NCI-H1092 treated with DMSO at 0.1 percent for 48 hours (cell line): ENCODE measurements around the gene TCF25.

Source experiments
- DNase-seq: peaks from one replicate; lab custom pipeline; 2025; lab: John Stamatoyannopoulos, UW

TCF25 gene

DNA sequence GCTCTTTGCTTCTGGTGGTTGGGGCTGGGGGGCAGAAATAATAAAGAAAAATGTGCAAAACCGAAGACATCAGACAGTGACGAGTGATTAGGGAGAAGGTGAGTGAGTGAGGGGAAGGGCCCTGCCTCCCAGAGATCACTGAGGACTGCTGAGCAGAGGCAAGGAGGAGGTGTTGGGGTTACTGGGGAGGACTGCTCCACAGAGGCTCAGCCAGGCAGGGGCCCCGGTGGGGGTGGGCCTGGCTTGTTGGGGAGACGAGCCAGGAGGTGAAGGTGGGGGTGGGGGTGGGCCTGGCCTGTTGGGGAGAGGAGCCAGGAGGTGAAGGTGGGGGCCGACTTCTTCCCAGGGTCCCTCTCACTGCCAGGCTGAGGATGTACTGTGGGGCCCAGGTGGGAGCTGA is 73.1 kb downstream of the TCF25 start:
- DNase-seq: no peak

DNA sequence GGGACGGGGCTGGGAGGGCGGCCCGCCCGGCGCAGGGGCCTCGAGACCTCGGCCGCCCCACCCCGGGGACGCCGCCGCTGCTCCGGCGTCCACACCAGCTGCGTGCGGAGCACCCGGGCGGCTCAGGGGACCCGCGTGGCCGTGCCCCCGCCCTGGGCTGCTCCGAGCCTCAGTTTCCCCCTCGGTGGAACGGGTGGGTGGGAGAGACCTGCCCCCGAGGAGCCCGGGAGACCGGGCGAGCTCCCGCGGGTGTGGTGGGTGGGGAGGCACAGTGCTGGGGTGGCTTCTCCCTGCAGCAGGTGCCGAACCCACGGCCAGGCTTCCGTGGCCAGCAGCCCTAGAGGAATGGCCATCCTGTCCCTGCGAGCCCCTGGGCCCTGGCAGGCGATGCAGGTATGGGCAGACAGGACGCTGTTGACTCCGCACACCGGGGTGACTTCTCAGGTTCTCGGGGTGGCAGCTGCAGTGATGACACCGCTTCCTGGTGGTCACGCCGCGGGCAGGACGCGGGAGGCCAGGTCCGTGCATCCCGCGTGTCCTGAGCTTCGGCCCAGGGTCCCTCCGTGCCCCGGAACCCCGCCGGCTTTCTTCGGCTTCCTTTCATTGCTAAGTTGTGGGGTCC is 75.8 kb downstream of the TCF25 start:
- DNase-seq: no peak

DNA sequence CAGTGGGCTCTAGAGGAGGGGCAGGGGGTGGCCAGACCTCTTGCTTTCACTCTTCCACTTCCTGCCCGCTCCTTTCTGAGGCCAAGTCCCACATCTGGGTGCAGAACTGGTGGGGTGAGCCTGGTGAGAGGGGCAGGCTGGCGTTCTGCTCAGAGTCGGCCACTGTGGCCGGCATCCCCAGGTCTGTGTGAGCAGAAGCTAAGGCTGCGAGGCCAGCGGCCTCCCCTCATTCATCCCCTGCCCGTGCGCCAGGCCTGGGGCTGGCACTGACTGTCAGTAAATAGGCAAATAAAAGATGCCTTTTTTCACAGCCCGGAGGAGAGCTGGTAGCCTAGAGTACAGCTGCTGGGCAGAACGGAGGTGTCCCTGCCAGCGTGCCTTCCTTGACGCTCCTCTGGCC is 76.4 kb downstream of the TCF25 start:
- peak; percentile 6 for DNase-seq

DNA sequence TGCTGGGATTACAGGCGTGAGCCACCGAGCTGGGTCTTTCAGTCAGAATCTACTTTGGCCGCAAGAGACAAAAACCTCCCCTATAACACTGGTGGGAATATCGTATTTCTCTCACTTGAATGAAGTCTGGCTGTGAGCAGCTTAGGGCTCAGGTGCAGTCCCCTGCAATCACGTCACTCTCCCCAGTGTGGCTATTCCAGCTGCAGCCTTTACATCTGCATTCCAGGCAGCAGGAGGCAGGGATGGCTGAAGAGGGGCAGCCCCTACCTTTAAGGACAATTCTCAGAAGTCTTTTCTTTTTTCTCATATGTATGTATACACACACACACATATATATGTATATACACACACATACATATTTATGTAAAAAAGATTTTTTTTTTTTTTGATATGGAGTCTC is 78.1 kb downstream of the TCF25 start:
- DNase-seq: no peak

DNA sequence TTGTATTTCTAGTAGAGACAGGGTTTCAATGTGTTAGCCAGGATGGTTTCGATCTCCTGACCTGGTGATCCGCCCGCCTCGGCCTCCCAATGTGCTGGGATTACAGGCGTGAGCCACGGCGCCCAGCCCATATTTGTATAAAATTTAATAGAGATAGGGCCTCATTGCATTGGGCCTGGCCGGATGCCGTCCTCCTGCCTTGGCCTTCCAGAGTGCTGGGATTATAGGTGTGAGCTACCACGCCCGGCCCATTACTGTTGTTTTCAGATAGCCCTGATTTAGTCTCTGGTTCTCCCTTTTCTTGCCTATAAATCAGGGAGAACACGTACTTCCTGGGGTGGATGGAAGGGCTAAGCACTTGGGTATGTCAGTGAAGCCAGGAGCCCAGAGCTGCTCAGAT is 78.7 kb downstream of the TCF25 start:
- DNase-seq: no peak

DNA sequence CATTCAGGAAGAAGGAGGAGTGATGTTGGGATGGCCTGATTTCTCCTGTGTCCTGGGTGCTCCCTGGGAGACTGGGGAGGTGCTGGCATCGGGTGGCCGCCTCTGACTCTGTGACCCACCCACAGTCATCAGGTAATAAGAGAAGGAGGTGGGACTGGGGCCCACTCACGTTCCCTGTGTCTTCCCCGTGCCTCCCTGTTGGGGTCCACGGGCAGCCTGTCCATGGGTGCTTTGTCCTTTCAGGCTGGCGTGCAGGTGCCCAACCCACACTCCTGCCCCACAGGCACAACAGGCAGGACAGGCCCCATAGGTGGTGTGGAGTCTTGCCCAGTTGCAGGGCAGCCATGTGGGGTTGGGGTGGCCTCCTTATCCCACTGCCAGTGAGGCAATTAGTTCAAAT is 79.2 kb downstream of the TCF25 start:
- DNase-seq: no peak

DNA sequence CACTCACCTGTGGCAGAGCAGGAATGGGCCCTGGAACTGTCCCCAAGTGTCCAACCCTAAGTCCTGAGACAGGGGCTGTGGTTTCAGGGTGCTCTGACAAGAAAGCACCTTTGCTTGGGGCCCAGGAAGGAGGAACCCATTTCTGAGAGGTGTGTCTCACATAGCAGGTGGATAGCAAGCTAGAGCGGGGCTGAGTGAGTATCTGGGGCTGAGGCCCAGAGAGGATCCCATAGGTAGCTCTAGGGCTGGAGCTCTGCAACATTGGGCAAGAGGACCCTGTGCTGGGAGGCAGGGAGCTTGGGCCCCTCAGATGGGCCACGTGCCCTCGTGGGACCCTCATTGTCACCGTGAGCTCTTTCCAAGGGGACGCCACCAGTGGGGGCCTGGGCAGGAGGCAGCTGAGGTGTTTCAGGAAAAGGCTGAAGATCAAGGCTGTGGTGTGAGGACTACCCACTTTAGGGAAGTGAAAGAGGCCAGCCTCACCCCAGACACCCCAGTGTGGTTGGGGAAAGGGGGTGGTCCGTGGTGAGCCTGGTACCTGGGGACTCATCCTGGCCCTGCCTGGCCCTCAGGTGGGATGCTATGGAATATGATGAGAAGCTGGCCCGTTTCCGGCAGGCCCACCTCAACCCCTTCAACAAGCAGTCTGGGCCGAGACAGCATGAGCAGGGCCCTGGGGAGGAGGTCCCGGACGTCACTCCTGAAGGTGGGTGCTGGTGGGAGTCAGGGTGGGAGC is 80.4 kb downstream of the TCF25 start:
- no peak for DNase-seq

DNA sequence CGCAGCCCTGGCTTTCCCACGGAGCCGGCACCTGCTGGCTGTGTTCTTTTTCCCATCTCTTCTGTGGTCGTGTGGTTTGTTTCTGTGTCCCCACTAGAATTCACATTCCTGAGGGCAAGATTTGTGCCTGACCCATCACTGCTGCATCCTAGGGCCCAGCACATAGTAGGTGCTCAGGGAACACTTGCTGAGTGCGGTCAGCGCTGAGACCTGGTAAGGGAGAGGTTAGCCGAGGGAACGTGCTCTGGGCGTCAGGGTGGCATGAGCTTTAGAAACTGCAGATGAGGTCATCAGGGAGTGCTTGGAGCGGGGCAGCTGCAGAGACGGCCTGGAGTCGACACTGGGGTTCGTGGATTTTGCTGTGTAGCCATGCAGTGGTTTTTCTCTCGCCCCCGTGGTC is 81.1 kb downstream of the TCF25 start:
- no peak for DNase-seq

DNA sequence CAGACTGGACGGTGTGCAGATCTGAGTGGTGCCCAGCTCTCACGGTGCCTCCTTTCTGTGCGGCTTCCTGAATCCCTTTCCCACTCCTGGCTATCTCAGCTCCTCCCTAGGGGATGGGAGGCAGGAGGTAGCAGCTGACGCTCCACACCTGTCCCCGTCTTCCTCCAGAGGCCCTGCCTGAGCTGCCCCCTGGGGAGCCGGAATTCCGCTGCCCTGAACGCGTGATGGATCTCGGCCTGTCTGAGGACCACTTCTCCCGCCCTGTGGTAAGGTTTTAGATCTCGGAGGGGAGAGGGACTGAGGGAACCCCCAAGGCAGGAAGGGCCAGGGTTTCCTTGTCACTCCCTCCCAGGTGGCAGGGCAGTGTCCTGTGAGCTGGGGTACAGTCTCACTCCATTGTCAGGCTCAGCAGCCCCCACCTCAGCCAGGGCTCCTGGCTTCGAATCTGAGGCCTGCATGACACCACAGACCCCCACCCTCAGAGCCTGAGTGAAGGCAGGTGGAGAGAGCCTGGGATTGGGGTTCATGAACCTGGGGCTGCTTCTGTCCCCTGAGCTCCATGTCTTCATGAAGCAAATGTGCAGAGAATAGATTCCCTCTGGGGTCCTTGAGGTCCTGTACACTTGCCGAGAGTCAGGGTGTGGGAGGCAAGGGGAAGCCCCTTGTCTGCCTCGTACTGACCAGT is 81.8 kb downstream of the TCF25 start:
- DNase-seq: no peak

DNA sequence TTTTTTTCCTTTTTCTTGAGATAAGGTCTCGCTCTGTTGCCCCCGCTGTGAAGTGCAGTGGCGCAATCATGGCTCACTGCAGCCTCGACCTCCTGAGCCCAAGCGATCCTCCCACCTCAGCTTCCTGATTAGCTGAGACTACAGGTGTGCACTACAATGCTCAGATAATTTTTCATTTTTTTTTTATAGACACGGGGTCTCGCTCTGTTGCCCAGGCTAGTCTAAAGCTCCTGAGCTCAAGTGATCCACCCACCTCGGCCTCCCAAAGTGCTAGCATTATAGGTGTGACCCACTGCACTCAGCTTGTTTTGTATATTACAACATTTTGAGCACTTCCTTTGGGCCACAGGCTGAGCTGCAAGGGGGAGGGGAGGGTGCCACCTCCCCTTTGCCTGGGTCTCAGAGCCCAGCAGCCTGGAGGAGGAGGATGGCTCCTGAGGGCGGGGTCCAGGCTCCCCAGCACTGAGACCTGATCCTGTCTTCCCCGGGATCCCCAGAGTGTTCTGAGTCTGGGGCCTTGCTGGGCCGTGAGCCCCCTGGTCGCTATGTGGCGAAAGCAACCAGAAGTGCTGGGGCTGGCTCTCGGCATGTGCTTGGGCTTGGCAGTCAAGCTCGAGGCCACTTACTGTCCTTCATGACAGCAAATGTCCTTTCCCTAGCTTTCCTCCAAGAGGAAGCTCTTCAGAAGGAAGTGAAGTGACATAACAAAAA is 83.3 kb downstream of the TCF25 start:
- no peak for DNase-seq

DNA sequence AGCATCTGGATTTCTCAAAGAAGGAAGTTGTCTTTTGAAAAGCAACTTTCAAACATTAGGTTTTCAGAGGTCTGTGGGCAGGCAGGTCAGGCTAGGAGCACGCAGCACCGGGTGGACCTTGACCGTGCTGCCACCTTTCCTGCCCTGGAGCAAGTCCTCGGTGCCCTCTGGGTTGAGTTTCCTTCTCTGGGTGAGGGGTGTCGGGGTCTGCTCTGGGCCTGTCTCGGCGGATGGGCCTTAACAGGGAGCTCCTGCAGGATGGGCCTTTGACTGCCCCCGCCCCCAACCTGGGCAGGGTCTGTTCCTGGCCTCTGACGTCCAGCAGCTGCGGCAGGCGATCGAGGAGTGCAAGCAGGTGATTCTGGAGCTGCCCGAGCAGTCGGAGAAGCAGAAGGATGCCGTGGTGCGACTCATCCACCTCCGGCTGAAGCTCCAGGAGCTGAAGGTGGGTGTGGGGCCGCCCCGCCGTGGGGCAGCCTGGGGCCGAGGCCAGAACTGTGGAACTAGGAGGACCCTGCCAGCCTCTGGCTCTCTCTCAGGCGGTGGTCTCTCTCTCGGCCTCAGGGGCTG is 83.9 kb downstream of the TCF25 start:
- no peak for DNase-seq

DNA sequence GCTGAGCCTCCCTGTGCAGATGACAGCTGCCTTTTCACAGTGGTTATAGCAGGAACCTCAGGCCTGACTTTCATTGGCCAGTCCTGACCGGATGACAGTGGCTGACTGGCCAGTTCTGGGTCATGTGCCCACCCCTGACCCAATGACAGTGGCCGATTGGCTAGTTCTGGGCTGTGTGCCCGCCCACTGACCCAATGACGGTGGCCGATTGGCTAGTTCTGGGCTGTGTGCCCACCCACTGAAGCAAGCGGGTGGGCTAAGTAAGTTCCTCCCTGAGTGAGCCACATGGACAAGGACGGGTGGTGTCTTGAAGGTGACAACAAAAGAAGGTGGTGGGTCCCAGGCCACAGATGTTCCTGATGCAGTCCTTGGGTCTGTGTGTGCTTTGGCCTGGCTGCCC is 84.7 kb downstream of the TCF25 start:
- DNase-seq: no peak

DNA sequence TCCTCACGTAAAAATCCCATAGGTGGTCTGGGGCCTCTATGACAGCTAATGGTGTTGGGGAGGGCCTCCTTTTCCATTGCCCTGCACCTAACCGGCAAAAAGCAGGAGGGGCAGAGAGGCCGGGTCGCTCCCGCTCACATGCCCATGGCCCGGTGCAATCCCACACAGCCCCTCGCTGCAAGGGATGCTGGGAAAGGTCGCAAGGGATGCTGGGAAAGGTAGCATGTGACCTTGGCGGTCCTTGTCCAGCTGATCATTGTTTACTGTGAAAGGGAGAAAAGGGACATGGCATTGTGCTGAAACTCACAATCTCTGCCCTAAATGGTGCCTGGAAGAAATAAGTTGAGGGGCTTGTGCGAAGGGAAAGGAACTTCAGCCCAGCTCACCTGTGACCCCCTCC is 85.2 kb downstream of the TCF25 start:
- no peak for DNase-seq

DNA sequence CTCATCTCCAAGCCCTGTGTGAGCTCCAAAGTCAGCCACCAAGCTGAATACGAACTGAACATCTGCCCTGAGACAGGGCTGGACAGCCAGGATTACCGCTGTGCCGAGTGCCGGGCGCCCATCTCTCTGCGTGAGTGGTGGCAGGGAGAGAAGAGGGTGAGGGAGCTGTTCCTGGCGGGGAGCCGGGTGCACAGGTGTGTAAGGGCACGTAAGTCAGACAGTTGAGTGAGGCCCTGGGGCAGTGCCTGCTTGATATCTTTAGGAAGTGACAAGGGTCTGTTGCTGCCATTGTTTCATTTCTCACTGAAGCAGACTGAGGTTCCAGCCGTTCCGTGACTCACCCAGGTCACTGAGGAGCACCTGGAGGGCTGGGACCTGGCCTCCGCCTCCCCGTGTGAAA is 87.6 kb downstream of the TCF25 start:
- no peak for DNase-seq
